Sigmoid colon (tissue), 4 donors: ENCODE results near the gene ZNF296.

ENCODE experiments used
- CTCF ChIP-seq, 4 experiments: fragments of 450-650 bp in 3 of 4; fragments of 200-600 bp in 1 of 4; IDR thresholded peaks; one replicate each; pipeline ENCODE4 v1.5.1; 2016 to 2019; ENCODE audit warnings: antibody characterized with exemption in 4 of 4, mild to moderate bottlenecking in 3 of 4, moderate library complexity in 2 of 4
- POLR2AphosphoS5 ChIP-seq, 4 donors: sonication (generic); formaldehyde crosslinking; IDR thresholded peaks; one replicate each; pipeline ENCODE4 v1.6.1; 2017; ENCODE audit warnings: antibody characterized with exemption in 4 of 4

- TF ChIP-seq POLR2AphosphoS5 (IDR thresholded peaks at IDR 0.05) (no peak), CTCF (IDR thresholded peaks at IDR 0.05) (no peak)
These were observed 17.9 kb upstream of the ZNF296 start for GRCh38 chr19:45094137-45094536.
